DND-41 (cell line): ENCODE measurements around the gene SOD3.

Experiments used
- ATAC-seq: fragments of 200-7000 bp; cut with Tn5 transposase; 3 replicates; pipeline ENCODE4 v1.9.1; 2021; ENCODE audit warnings: low read depth; ENCODE audit not compliant: insufficient read depth
- DNase-seq: peaks from one replicate; pipeline ENCODE4 v3.0.0-alpha.2; 2020
- H2AFZ ChIP-seq: 2 replicates; pipeline ENCODE4 v1.6.0; 2012; ENCODE audit warnings: low read depth, low read length
- H3K27ac ChIP-seq: 2 replicates; pipeline ENCODE4 v1.5.1; 2012; ENCODE audit warnings: low read length, inconsistent platforms
- H3K27me3 ChIP-seq: fragments of 200-600 bp; sonication (generic); 2 replicates; pipeline ENCODE4 v1.6.0; 2012; ENCODE audit warnings: low read length, mild to moderate bottlenecking, inconsistent platforms; ENCODE audit not compliant: insufficient read depth, poor library complexity
- H3K36me3 ChIP-seq: 2 replicates; pipeline ENCODE4 v1.5.1; 2012; ENCODE audit warnings: low read length, inconsistent platforms; ENCODE audit not compliant: insufficient read depth
- H3K4me1 ChIP-seq: 2 replicates; pipeline ENCODE4 v1.5.1; 2012; ENCODE audit warnings: mild to moderate bottlenecking, low read length; ENCODE audit not compliant: insufficient read depth
- H3K4me2 ChIP-seq: 2 replicates; pipeline ENCODE4 v1.6.0; 2012; ENCODE audit warnings: mild to moderate bottlenecking, moderate library complexity, low read length, inconsistent platforms; ENCODE audit not compliant: insufficient read depth
- H3K4me3 ChIP-seq, 2 experiments: fragments of 200-600 bp in 1 of 2; shearing (Covaris generic) in 1 of 2; 2 replicates each; pipeline ENCODE4 v1.5.1; 2012 to 2016; ENCODE audit warnings: inconsistent platforms in 2 of 2, low read length in 2 of 2, mild to moderate bottlenecking in 2 of 2, low read depth in 1 of 2, moderate library complexity in 1 of 2
- H3K79me2 ChIP-seq: 2 replicates; pipeline ENCODE4 v1.6.0; 2012; ENCODE audit warnings: low read length, inconsistent platforms; ENCODE audit not compliant: insufficient read depth
- H3K9ac ChIP-seq: 2 replicates; pipeline ENCODE4 v1.6.0; 2012; ENCODE audit warnings: low read depth, mild to moderate bottlenecking, inconsistent platforms, low read length, moderate library complexity
- H3K9me3 ChIP-seq: 2 replicates; pipeline ENCODE4 v1.5.1; 2012; ENCODE audit warnings: low read length, moderate library complexity, mild to moderate bottlenecking, inconsistent platforms; ENCODE audit not compliant: insufficient read depth, severe bottlenecking
- H4K20me1 ChIP-seq: 2 replicates; pipeline ENCODE4 v1.6.0; 2012; ENCODE audit warnings: low read length; ENCODE audit not compliant: insufficient read depth
- CTCF ChIP-seq: IDR thresholded peaks from 2 replicates; pipeline ENCODE4 v1.5.1; 2012; ENCODE audit warnings: borderline replicate concordance, low read length, moderate library complexity, mild to moderate bottlenecking; ENCODE audit not compliant: poor library complexity, severe bottlenecking; ENCODE audit errors: extremely low read depth
- EZH2 ChIP-seq: IDR thresholded peaks from 3 replicates; pipeline ENCODE4 v1.6.1; 2012; ENCODE audit warnings: borderline replicate concordance, low read depth, mild to moderate bottlenecking, moderate library complexity, low read length, inconsistent platforms; ENCODE audit not compliant: severe bottlenecking

SOD3 gene

GRCh38 chr4:24820541-24820940 lies 25.2 kb downstream of the SOD3 start:
- H3K27ac ChIP-seq, result no peak overlapping the region
- H3K4me3 ChIP-seq, result no peak overlapping the region
- TF ChIP-seq EZH2 (no peak), CTCF (no peak)
- no peak overlapping the region for H2AFZ ChIP-seq
- H3K4me2 ChIP-seq, result no peak overlapping the region
- no peaks in the 10 kb centered on the region for H3K36me3 ChIP-seq
- DNase-seq (no peak), ATAC-seq (no peak)
- H3K9ac ChIP-seq, result no peak overlapping the region
- H4K20me1 ChIP-seq, result no peaks in the 10 kb centered on the region
- H3K9me3 ChIP-seq, result no peaks in the 10 kb centered on the region
- no peaks in the 10 kb centered on the region for H3K27me3 ChIP-seq
- H3K79me2 ChIP-seq, result no peaks in the 10 kb centered on the region
- no peaks in the 10 kb centered on the region for H3K4me1 ChIP-seq

- H3K36me3 ChIP-seq, result no peaks in the 10 kb centered on the region
- H3K4me1 ChIP-seq, result no peaks in the 10 kb centered on the region
- no peak overlapping the region for H3K4me2 ChIP-seq
- no peaks in the 10 kb centered on the region for H3K27me3 ChIP-seq
- no peaks in the 10 kb centered on the region for H3K9me3 ChIP-seq
- no peak overlapping the region for H3K4me3 ChIP-seq
- H3K79me2 ChIP-seq, result no peaks in the 10 kb centered on the region
- H3K9ac ChIP-seq, result no peak overlapping the region
- H2AFZ ChIP-seq, result no peak overlapping the region
- ATAC-seq (no peak), DNase-seq (no peak)
- H3K27ac ChIP-seq, result no peak overlapping the region
- TF ChIP-seq CTCF, result no peak
- H4K20me1 ChIP-seq, result no peaks in the 10 kb centered on the region
Measured at GRCh38 chr4:24824720-24825119, 29.3 kb downstream of the SOD3 start.

- Histone ChIP-seq H3K27ac (no peak overlapping the region), H3K4me2 (no peak overlapping the region), H2AFZ (no peak overlapping the region), H3K36me3 (no peaks in the 10 kb centered on the region), H3K27me3 (no peaks in the 10 kb centered on the region), H3K4me1 (no peaks in the 10 kb centered on the region), H3K9ac (no peak overlapping the region), H3K79me2 (no peaks in the 10 kb centered on the region), H4K20me1 (no peaks in the 10 kb centered on the region), H3K4me3 (no peak overlapping the region), H3K9me3 (no peaks in the 10 kb centered on the region)
- no peak for ATAC-seq
- no peak for DNase-seq
- TF ChIP-seq CTCF (no peak), EZH2 (no peak)
Measured at GRCh38 chr4:24831637-24832036, 36.3 kb downstream of the SOD3 start.

- Histone ChIP-seq H4K20me1 (no peaks in the 10 kb centered on the region; the same call in 1 of the 2 replicates), H3K27ac (no peak overlapping the region), H2AFZ (no peak overlapping the region), H3K9me3 (no peaks in the 10 kb centered on the region), H3K4me3 (no peak overlapping the region), H3K79me2 (no peaks in the 10 kb centered on the region), H3K27me3 (no peaks in the 10 kb centered on the region), H3K4me1 (no peaks in the 10 kb centered on the region), H3K36me3 (no peaks in the 10 kb centered on the region), H3K4me2 (no peak overlapping the region), H3K9ac (no peak overlapping the region)
- DNase-seq (no peak), ATAC-seq (no peak)
- TF ChIP-seq CTCF, result no peak
- no peak for TF ChIP-seq EZH2
Measured at GRCh38 chr4:24835696-24836095, 40.3 kb downstream of the SOD3 start.
